ENCODE data around the gene SH3TC1. TPM values are rescaled to one million over a fixed set of nuclear protein-coding genes. Genes with fewer than 3 reads are reported as not detected.

SH3TC1 gene
- total RNA-seq, 1 donor from 2014 or later: 50.6 TPM

DNA sequence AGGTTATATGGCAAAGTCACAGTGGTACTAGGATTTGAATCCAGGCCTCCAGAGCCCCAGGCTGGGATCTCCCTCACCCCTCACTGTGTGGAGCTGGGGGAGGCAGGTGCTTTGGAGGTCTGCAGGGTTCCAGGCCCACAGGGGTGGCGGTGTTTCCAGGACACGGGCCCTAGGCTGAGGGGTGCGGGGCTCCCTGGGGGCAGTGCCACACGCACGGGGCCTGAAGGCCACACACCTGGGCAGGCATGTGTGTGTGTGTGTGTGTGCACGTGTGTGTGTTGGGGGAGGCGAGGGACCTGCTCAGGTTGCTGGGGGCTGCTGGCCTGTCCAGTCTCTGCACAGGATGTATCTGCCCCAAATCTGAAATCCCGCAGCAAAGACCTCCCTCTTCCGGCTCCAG lies 18.8 kb downstream of the SH3TC1 start:
- no peaks in the 10 kb centered on the region for H3K36me3 ChIP-seq
- no peaks in the 10 kb centered on the region for H3K27me3 ChIP-seq
- no peaks in the 10 kb centered on the region for H3K9me3 ChIP-seq
- no peak overlapping the region for H3K27ac ChIP-seq
- TF ChIP-seq, protein P1, sequence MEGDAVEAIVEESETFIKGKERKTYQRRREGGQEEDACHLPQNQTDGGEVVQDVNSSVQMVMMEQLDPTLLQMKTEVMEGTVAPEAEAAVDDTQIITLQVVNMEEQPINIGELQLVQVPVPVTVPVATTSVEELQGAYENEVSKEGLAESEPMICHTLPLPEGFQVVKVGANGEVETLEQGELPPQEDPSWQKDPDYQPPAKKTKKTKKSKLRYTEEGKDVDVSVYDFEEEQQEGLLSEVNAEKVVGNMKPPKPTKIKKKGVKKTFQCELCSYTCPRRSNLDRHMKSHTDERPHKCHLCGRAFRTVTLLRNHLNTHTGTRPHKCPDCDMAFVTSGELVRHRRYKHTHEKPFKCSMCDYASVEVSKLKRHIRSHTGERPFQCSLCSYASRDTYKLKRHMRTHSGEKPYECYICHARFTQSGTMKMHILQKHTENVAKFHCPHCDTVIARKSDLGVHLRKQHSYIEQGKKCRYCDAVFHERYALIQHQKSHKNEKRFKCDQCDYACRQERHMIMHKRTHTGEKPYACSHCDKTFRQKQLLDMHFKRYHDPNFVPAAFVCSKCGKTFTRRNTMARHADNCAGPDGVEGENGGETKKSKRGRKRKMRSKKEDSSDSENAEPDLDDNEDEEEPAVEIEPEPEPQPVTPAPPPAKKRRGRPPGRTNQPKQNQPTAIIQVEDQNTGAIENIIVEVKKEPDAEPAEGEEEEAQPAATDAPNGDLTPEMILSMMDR (IDR thresholded peaks at IDR 0.05): no peak
- H3K4me3 ChIP-seq: no peak overlapping the region
- no peak for DNase-seq (ENCODE audit: extremely low spot score in 2 of 2)
- H3K4me1 ChIP-seq: peaks cover 8% of the 10 kb centered on the region
- intact Hi-C loops (cut with DNase I): no loop called here

DNA sequence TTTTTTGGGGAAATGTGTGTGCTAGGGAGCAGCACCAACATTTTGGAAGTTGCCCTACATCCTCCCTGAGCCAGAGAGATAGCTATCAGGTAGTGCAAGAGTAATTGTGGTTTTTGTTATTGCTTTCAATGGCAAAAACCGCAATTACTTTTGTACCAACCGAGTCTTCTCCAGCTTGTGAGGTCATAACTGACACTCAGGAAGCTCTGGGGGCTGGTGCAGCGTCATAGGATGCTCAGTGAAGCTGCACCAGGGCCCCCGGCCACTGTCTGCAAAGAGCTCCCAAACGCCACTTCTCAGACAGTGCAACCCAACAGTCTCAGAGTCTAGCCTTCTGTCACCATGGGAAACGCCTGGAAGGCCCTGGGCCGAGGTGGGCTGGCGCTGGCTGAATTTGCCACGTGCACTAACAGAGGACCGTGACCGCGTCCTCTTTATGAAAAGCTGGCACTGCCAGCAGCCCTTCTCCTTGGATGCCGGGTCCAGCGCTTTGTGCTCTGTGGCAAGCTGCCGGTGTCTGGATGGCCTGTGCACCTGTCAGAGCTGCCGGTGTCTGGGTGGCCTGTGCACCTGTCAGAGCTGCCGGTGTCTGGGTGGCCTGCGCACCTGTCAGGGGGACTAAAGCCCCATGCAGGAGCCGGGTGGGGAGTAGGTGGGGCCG lies 19.4 kb downstream of the SH3TC1 start:
- H3K4me3 ChIP-seq: no peak overlapping the region
- H3K4me1 ChIP-seq: peaks cover 8% of the 10 kb centered on the region
- no peak for DNase-seq (ENCODE audit: extremely low spot score in 2 of 2)
- H3K36me3 ChIP-seq: peaks cover 0 to 2% of the 10 kb centered on the region in 2 donors
- H3K9me3 ChIP-seq: no peaks in the 10 kb centered on the region
- no peaks in the 10 kb centered on the region for H3K27me3 ChIP-seq
- H3K27ac ChIP-seq: no peak overlapping the region
- intact Hi-C loops (cut with DNase I): no loop called here
- TF ChIP-seq, protein P1 (IDR thresholded peaks at IDR 0.05): no peak
- TF ChIP-seq POLR2AphosphoS5 (IDR thresholded peaks at IDR 0.05; ENCODE audit: insufficient read depth in 1 of 2, low read depth in 1 of 2) (no peak), POLR2A (IDR thresholded peaks at IDR 0.05) (no peak)

DNA sequence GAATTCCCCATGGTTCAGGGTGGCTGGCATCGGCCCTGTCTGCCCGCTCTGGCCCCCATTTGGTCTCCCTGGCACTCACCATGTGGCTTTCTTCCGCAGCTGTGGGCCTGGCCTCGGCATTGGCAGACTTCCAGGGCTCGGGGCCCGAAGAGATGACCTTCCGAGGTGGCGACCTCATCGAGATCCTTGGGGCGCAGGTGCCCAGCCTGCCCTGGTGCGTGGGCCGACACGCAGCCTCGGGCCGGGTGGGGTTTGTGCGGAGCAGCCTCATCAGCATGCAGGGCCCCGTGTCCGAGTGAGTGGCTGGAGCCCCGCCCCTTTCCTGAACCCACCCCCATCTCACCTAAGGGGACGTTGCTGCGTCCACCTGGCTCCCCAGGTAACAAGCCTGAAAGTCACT lies 20.1 kb downstream of the SH3TC1 start:
- no peak for DNase-seq (ENCODE audit: extremely low spot score in 2 of 2)
- intact Hi-C loops (cut with DNase I): no loop called here
- peaks cover 8% of the 10 kb centered on the region for H3K4me1 ChIP-seq
- no peak for TF ChIP-seq POLR2AphosphoS5 (IDR thresholded peaks at IDR 0.05; ENCODE audit: insufficient read depth in 1 of 2, low read depth in 1 of 2)
- TF ChIP-seq, protein P1 (IDR thresholded peaks at IDR 0.05): no peak
- no peak for TF ChIP-seq POLR2A (IDR thresholded peaks at IDR 0.05)
- H3K36me3 ChIP-seq: peaks cover 0 to 8% of the 10 kb centered on the region in 2 donors
- no peaks in the 10 kb centered on the region for H3K27me3 ChIP-seq
- H3K9me3 ChIP-seq: no peaks in the 10 kb centered on the region
- no peak overlapping the region for H3K4me3 ChIP-seq
- no peak overlapping the region for H3K27ac ChIP-seq

DNA sequence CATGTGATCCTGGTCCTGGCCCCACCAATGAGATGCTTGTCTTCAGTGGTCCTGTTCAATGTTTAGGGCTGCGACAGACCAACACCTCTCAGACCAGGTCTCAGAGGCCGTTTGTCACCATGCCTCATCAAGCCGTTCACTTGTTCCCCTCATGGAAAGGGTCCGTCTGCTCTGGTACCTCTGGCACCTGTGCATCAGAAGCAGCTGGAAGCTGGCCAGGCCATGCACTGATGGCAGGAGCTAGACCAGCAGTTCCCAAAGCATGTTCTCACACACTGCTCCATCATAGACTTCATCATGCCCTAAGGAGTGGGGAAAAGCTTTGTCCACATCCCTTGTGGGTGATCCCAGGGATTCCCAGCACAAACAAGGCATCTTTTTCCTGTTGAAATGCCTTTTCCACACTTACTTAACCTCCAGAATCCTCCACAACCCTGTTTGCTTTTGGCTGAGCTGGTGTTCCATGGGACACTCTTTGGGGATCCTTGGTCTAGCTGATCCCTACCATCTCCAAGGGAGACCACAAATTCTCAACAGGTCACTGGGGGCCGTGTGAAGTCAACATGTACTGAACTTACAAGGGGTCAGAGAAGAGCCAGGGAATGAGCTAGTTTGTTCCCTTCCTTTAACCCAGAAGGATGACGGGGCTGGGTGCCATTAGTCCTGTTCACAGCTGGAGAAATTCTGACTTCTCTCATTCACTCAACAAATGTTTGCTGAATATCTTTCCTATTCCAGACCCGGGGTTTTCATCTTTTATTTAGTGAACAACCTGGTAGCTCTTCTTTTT lies 21.8 kb downstream of the SH3TC1 start:
- H3K9me3 ChIP-seq: no peaks in the 10 kb centered on the region
- TF ChIP-seq, protein P1 (IDR thresholded peaks at IDR 0.05): no peak
- TF ChIP-seq POLR2AphosphoS5 (IDR thresholded peaks at IDR 0.05; ENCODE audit: insufficient read depth in 1 of 2, low read depth in 1 of 2): no peak
- no peak for TF ChIP-seq POLR2A (IDR thresholded peaks at IDR 0.05)
- no peak for DNase-seq (ENCODE audit: extremely low spot score in 2 of 2)
- H3K36me3 ChIP-seq: peaks cover 0 to 8% of the 10 kb centered on the region in 2 donors
- H3K27ac ChIP-seq: peak overlapping the region; percentile 48
- intact Hi-C loops (cut with DNase I): no loop called here
- no peak overlapping the region for H3K4me3 ChIP-seq
- H3K4me1 ChIP-seq: peaks cover 8% of the 10 kb centered on the region
- no peaks in the 10 kb centered on the region for H3K27me3 ChIP-seq

DNA sequence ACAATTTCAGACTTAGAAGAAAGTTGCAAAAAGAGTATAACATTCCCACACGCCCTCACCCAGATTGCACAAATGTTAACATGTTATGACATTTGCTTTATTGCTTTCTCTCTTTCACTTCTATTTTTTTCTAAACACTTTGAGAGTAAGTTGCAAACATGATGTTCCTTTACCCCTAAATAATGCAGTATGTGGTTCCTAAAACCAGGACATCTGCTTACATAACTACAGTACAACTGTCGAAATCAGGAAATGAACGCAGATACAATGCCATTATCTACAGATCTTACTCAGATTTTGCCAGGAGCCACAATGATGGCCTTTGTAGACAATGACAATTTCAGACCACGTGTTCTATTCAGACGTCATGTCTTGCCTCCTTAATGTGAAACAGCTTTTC lies 22.4 kb downstream of the SH3TC1 start:
- no peak for DNase-seq (ENCODE audit: extremely low spot score in 2 of 2)
- peak in 1 of 2 donors; percentile 77 for TF ChIP-seq POLR2AphosphoS5 (IDR thresholded peaks at IDR 0.05; ENCODE audit: insufficient read depth in 1 of 2, low read depth in 1 of 2)
- TF ChIP-seq, protein P1 (IDR thresholded peaks at IDR 0.05): no peak
- TF ChIP-seq POLR2A (IDR thresholded peaks at IDR 0.05): no peak
- Histone ChIP-seq H3K27ac (peak overlapping the region; percentile 64), H3K27me3 (no peaks in the 10 kb centered on the region), H3K36me3 (peaks cover 0 to 8% of the 10 kb centered on the region in 2 donors), H3K4me1 (peaks cover 8% of the 10 kb centered on the region), H3K4me3 (no peak overlapping the region), H3K9me3 (no peaks in the 10 kb centered on the region)
- intact Hi-C loops (cut with DNase I): no loop called here

Measured in vagina (tissue), 2 donors.